NCI-H128 (cell line): Measurements from ENCODE around the gene USP30.
"Not testable (repeated sequence)": the region's sequence is repeated elsewhere in the genome, so short reads cannot be mapped to it uniquely, and the experiment has no call there.

Source experiments
- DNase-seq: peaks from one replicate; lab custom pipeline; 2025; ENCODE audit not compliant: unreplicated experiment; lab: John Stamatoyannopoulos, UW

The USP30 gene

GRCh38 chr12:109052414-109053323 is at the start of gene USP30:
TSS of gene USP30 (plus strand) at chr12:109052576. CDS start at chr12:109052679, 103 bp downstream.
- DNase-seq: peak; percentile 74

GRCh38 chr12:109004017-109004416 is 48.4 kb upstream of the USP30 start:
- no peak for DNase-seq

GRCh38 chr12:109009766-109010165 is 42.6 kb upstream of the USP30 start:
- DNase-seq: no peak

GRCh38 chr12:109010259-109010658 is 42.1 kb upstream of the USP30 start:
- no peak for DNase-seq

GRCh38 chr12:109014984-109015765 is 37.2 kb upstream of the USP30 start:
- DNase-seq: no peak

GRCh38 chr12:109016016-109016415 is 36.4 kb upstream of the USP30 start:
- no peak for DNase-seq

- no peak for DNase-seq
Measured at GRCh38 chr12:109016978-109017377, 35.4 kb upstream of the USP30 start.

GRCh38 chr12:109018296-109018695 is 34.1 kb upstream of the USP30 start:
- no peak for DNase-seq

- DNase-seq: no peak
Measured at GRCh38 chr12:109020146-109020795, 32.1 kb upstream of the USP30 start.

- peak; percentile 50 for DNase-seq
Measured at GRCh38 chr12:109020796-109021380, 31.5 kb upstream of the USP30 start, which contains the start of gene SVOP. TSS of gene SVOP (minus strand) at chr12:109021068. CDS start at chr12:109020868, 200 bp downstream.

- DNase-seq: no peak
Measured at GRCh38 chr12:109027767-109028166, 24.6 kb upstream of the USP30 start.

GRCh38 chr12:109028624-109029023 is 23.8 kb upstream of the USP30 start:
- not testable (repeated sequence) for DNase-seq

- no peak for DNase-seq
Measured at GRCh38 chr12:109029411-109029810, 23.0 kb upstream of the USP30 start.

- no peak for DNase-seq
Measured at GRCh38 chr12:109033239-109034196, 18.9 kb upstream of the USP30 start.

- no peak for DNase-seq
Measured at GRCh38 chr12:109036975-109037374, 15.4 kb upstream of the USP30 start.

GRCh38 chr12:109044241-109044640 is 8.1 kb upstream of the USP30 start:
- no peak for DNase-seq

- DNase-seq: no peak
Measured at GRCh38 chr12:109047081-109047805, 5.1 kb upstream of the USP30 start.

- DNase-seq: not testable (repeated sequence)
Measured at GRCh38 chr12:109048706-109049105, 3.7 kb upstream of the USP30 start.

- DNase-seq: not testable (repeated sequence)
Measured at GRCh38 chr12:109049794-109050193, 2.6 kb upstream of the USP30 start.
